Peyer's patch (tissue), 4 donors: Measurements from ENCODE around the gene CDCP2.

ENCODE experiments used
- CTCF ChIP-seq, 6 experiments: fragments of 450-650 bp in 4 of 6; fragments of 200-600 bp in 2 of 6; sonication (generic) in 1 of 6; IDR thresholded peaks; one replicate each; pipeline ENCODE4 v1.5.1; 2017 to 2019; ENCODE audit warnings: antibody characterized with exemption in 6 of 6, mild to moderate bottlenecking in 3 of 6, moderate library complexity in 1 of 6
- POLR2A ChIP-seq, 2 donors: fragments of 450-650 bp; IDR thresholded peaks; one replicate each; pipeline ENCODE4 v1.5.1; 2017; ENCODE audit warnings: antibody characterized with exemption in 2 of 2, mild to moderate bottlenecking in 2 of 2, moderate library complexity in 2 of 2

- TF ChIP-seq CTCF (IDR thresholded peaks at IDR 0.05) (no peak), POLR2A (IDR thresholded peaks at IDR 0.05) (no peak)
These were observed 25.1 kb downstream of the CDCP2 start for GRCh38 chr1:54127594-54128300.
